HL-60 (cell line): Measurements from ENCODE around the gene RNF169.

Experiments used
- DNase-seq, 2 experiments: peaks; one replicate each; pipeline ENCODE4 v3.0.0-alpha.2; 2010 to 2020; ENCODE audit warnings: low read depth in 1 of 2, low spot score in 1 of 2
- H3K27ac ChIP-seq: fragments of 250-450 bp; sonication (Bioruptor Pico); replicated peaks from 2 replicates; pipeline ENCODE4 v1.5.1; 2020; ENCODE audit warnings: mild to moderate bottlenecking, moderate library complexity
- H3K27me3 ChIP-seq: fragments of 250-450 bp; sonication (Bioruptor Pico); 2 replicates; pipeline ENCODE4 v1.5.1; 2021; ENCODE audit warnings: mild to moderate bottlenecking, moderate library complexity; ENCODE audit not compliant: insufficient read depth, poor library complexity, severe bottlenecking
- H3K4me3 ChIP-seq: replicated peaks from 2 replicates; pipeline ENCODE4 v1.5.1; 2011; ENCODE audit warnings: mild to moderate bottlenecking, control low read depth, low read length; ENCODE audit not compliant: insufficient read depth
- CTCF ChIP-seq: IDR thresholded peaks from one replicate; pipeline ENCODE4 v1.5.1; 2011; ENCODE audit warnings: low read length, control low read depth, inconsistent platforms; ENCODE audit not compliant: insufficient read depth
- GABPA ChIP-seq: IDR thresholded peaks from 2 replicates; pipeline ENCODE4 v1.6.1; 2012; ENCODE audit warnings: low read depth
- POLR2AphosphoS5 ChIP-seq: IDR thresholded peaks from 2 replicates; pipeline ENCODE4 v1.6.1; 2012; ENCODE audit warnings: low read depth
- SPI1 ChIP-seq: IDR thresholded peaks from 2 replicates; pipeline ENCODE4 v1.6.1; 2012; ENCODE audit warnings: low read depth, mild to moderate bottlenecking, borderline replicate concordance
- TF ChIP-seq, protein P1 (sequence below): IDR thresholded peaks from 2 replicates; pipeline ENCODE4 v1.6.1; 2012; ENCODE audit warnings: low read depth; ENCODE audit not compliant: insufficient replicate concordance

Gene RNF169

DNA sequence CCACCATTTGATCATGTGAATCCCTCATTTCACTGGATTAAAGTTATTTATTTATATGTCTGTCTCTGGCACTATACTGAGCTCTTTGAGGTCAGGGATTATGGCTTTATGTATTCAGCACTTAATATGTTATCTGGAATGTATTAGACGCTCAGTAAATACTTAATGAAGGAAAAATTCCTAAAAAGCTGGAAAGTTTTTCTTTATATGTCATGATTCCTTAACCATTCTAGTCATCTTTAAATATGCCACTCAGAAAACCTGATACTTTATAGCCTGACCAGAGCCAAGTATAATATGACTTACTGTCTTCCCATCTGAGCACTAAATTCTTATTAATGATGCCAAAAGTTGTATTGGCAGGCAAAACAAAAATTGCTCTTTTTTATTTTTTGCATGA is 27.1 kb downstream of the RNF169 start:
- DNase-seq, result no peak

DNA sequence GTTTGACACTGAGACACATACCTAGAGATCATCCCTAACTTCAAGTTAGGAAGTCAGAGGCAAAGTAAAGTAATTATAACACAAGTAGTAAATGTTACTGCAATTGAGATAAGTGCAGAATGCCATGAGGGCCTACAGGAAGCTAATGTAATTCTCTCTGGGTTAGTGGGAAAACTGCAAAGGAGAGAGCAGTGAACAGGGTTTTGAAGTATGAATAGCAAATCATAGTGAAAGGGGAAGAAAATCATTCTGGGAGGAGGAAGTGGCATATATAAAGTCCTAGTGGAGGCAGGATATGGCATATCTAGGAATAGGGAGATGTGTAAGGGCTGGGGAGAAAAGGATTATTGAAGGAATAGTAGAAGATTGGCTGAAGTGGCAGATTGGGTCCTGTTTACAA is 27.9 kb downstream of the RNF169 start:
- H3K27me3 ChIP-seq, result no peaks in the 10 kb centered on the region
- H3K4me3 ChIP-seq, result no peak overlapping the region
- H3K27ac ChIP-seq, result no peak overlapping the region
- TF ChIP-seq, protein P1, sequence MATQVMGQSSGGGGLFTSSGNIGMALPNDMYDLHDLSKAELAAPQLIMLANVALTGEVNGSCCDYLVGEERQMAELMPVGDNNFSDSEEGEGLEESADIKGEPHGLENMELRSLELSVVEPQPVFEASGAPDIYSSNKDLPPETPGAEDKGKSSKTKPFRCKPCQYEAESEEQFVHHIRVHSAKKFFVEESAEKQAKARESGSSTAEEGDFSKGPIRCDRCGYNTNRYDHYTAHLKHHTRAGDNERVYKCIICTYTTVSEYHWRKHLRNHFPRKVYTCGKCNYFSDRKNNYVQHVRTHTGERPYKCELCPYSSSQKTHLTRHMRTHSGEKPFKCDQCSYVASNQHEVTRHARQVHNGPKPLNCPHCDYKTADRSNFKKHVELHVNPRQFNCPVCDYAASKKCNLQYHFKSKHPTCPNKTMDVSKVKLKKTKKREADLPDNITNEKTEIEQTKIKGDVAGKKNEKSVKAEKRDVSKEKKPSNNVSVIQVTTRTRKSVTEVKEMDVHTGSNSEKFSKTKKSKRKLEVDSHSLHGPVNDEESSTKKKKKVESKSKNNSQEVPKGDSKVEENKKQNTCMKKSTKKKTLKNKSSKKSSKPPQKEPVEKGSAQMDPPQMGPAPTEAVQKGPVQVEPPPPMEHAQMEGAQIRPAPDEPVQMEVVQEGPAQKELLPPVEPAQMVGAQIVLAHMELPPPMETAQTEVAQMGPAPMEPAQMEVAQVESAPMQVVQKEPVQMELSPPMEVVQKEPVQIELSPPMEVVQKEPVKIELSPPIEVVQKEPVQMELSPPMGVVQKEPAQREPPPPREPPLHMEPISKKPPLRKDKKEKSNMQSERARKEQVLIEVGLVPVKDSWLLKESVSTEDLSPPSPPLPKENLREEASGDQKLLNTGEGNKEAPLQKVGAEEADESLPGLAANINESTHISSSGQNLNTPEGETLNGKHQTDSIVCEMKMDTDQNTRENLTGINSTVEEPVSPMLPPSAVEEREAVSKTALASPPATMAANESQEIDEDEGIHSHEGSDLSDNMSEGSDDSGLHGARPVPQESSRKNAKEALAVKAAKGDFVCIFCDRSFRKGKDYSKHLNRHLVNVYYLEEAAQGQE, result no peak
- TF ChIP-seq SPI1, result peak; percentile 20; the same call in 1 of the 2 replicates
- no peak for DNase-seq

More for the DNA sequence above, 27.1 kb downstream of the RNF169 start:
- TF ChIP-seq CTCF (no peak), SPI1 (no peak), GABPA (no peak), POLR2AphosphoS5 (no peak)
- TF ChIP-seq, protein P1, result no peak
- H3K27ac ChIP-seq, result no peak overlapping the region
- H3K4me3 ChIP-seq, result no peak overlapping the region
- H3K27me3 ChIP-seq, result no peaks in the 10 kb centered on the region

GRCh38 chr11:74777038-74777437 is 28.4 kb downstream of the RNF169 start:
- Histone ChIP-seq H3K27ac (no peak overlapping the region), H3K4me3 (no peak overlapping the region), H3K27me3 (no peaks in the 10 kb centered on the region)
- no peak for DNase-seq
- TF ChIP-seq GABPA, result no peak
- no peak for TF ChIP-seq CTCF
- no peak for TF ChIP-seq SPI1
- TF ChIP-seq, protein P1, result no peak
- TF ChIP-seq POLR2AphosphoS5, result no peak

DNA sequence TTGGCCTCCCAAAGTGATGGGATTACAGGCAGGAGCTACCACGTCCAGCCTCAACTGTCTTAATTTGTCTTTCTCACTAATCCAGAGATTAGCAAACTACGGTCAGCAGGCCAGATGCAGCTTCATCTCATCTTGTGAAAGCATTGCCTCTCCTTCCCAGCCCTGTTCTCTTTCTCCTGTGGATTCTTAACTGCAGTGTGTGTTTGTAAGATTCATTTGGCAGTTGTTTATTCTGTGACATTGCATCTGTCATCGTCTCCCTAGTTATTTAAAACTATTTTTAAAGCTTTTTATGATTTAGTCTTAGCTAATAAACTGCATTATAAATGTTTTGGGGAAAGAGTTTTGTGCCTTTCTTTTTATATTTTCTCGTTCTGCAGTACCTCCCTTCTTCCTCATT is 29.2 kb downstream of the RNF169 start:
- Histone ChIP-seq H3K27me3 (no peaks in the 10 kb centered on the region), H3K4me3 (no peak overlapping the region), H3K27ac (no peak overlapping the region)
- no peak for TF ChIP-seq POLR2AphosphoS5
- no peak for TF ChIP-seq CTCF
- TF ChIP-seq GABPA, result no peak
- TF ChIP-seq, protein P1, result no peak
- TF ChIP-seq SPI1, result no peak
- no peak for DNase-seq
